Transverse colon (tissue), 3 donors: Measurements from ENCODE around the gene PCNX1.

Experiments
- CTCF ChIP-seq, 5 experiments: fragments of 200-600 bp in 3 of 5; fragments of 450-650 bp in 2 of 5; sonication (generic) in 3 of 5; IDR thresholded peaks; 1 replicate in 2 of 5; 2 replicates in 3 of 5; pipeline ENCODE4 v1.5.1; 2016 to 2017; ENCODE audit warnings: antibody characterized with exemption in 5 of 5, inconsistent platforms in 3 of 5, mild to moderate bottlenecking in 2 of 5, moderate library complexity in 1 of 5
- EP300 ChIP-seq: sonication (generic); formaldehyde crosslinking; IDR thresholded peaks from one replicate; pipeline ENCODE4 v1.6.1; 2017; ENCODE audit warnings: antibody characterized with exemption, low read depth

- TF ChIP-seq EP300 (no peak), CTCF (IDR thresholded peaks at IDR 0.05) (no peak)
Observed at GRCh38 chr14:71049435-71050133, 142.3 kb downstream of the PCNX1 start.
